ENCODE measurements around the gene HOOK1.

GRCh38 chr1:59898927-59899326 lies 84.2 kb downstream of the HOOK1 start:
- TF ChIP-seq, protein P1, sequence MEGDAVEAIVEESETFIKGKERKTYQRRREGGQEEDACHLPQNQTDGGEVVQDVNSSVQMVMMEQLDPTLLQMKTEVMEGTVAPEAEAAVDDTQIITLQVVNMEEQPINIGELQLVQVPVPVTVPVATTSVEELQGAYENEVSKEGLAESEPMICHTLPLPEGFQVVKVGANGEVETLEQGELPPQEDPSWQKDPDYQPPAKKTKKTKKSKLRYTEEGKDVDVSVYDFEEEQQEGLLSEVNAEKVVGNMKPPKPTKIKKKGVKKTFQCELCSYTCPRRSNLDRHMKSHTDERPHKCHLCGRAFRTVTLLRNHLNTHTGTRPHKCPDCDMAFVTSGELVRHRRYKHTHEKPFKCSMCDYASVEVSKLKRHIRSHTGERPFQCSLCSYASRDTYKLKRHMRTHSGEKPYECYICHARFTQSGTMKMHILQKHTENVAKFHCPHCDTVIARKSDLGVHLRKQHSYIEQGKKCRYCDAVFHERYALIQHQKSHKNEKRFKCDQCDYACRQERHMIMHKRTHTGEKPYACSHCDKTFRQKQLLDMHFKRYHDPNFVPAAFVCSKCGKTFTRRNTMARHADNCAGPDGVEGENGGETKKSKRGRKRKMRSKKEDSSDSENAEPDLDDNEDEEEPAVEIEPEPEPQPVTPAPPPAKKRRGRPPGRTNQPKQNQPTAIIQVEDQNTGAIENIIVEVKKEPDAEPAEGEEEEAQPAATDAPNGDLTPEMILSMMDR (IDR thresholded peaks at IDR 0.05), result no peak
- no peak for TF ChIP-seq EZH2phosphoT487 (IDR thresholded peaks at IDR 0.05)
